Liver (tissue), 3 donors: ENCODE results near the gene ANKS3.

Source experiments
- EGR1 ChIP-seq, 2 donors: IDR thresholded peaks; 2 replicates each; pipeline ENCODE4 v1.6.1; 2016 to 2018; ENCODE audit warnings: antibody characterized with exemption in 2 of 2, low read depth in 2 of 2
- FOXA1 ChIP-seq: IDR thresholded peaks from 2 replicates; pipeline ENCODE4 v1.6.1; 2016; ENCODE audit warnings: antibody characterized with exemption
- RAD21 ChIP-seq, 2 donors: IDR thresholded peaks; 2 replicates each; pipeline ENCODE4 v1.6.1; 2016; ENCODE audit warnings: antibody characterized with exemption in 2 of 2, mild to moderate bottlenecking in 2 of 2
- RXRA ChIP-seq, 2 donors: IDR thresholded peaks; 2 replicates each; pipeline ENCODE4 v1.6.1; 2017 to 2018; ENCODE audit warnings: antibody characterized with exemption in 2 of 2, mild to moderate bottlenecking in 1 of 2
- TF ChIP-seq, protein P1 (sequence below): fragments of 150-350 bp; IDR thresholded peaks from 2 replicates; pipeline ENCODE4 v1.5.1; 2017; ENCODE audit warnings: improper control_type of control experiment, low read depth, low read length; ENCODE audit not compliant: missing input control
- TF ChIP-seq, protein P2 (sequence below): IDR thresholded peaks from 2 replicates; pipeline ENCODE4 v1.6.1; 2016; ENCODE audit warnings: antibody characterized with exemption, mild to moderate bottlenecking
- TF ChIP-seq, protein P3 (sequence below): IDR thresholded peaks from 2 replicates; pipeline ENCODE4 v1.6.1; 2016; ENCODE audit warnings: antibody characterized with exemption
- donor health status: healthy.
- donor health status: healthy.

DNA sequence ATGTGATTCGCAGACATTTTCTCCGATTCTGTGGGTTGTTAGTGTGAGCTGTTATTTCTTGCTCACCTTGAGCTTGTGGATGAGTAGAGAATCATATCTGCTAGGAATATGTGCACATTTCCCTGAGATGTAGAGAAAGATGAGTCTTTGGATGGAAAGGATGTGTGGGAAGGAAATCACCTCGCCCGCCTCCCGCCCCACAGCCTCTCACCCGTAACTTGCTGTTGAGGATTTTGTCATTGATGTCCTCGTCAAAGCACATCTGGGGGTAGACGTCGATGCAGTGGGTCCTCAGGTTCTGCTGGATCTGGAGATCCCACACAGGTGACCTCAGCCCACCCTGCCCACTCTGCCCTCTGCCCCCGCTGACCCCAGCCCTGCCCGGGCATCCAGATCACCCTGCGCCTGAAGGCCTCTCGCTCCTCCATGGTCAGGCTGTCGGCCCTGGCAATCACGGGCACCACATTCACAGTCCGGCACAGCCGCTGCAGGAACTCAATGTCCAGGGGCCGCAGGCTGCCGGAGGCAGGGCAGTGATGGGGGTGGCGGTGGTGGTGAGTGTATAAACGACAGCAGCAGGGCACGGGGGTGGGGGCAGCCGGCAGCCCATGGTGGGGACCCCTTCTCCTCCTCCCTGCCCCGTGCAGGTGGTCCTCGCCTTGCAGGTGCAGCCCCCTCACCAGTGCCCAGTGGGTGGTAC lies 49.3 kb upstream of the ANKS3 start:
- TF ChIP-seq, protein P1, sequence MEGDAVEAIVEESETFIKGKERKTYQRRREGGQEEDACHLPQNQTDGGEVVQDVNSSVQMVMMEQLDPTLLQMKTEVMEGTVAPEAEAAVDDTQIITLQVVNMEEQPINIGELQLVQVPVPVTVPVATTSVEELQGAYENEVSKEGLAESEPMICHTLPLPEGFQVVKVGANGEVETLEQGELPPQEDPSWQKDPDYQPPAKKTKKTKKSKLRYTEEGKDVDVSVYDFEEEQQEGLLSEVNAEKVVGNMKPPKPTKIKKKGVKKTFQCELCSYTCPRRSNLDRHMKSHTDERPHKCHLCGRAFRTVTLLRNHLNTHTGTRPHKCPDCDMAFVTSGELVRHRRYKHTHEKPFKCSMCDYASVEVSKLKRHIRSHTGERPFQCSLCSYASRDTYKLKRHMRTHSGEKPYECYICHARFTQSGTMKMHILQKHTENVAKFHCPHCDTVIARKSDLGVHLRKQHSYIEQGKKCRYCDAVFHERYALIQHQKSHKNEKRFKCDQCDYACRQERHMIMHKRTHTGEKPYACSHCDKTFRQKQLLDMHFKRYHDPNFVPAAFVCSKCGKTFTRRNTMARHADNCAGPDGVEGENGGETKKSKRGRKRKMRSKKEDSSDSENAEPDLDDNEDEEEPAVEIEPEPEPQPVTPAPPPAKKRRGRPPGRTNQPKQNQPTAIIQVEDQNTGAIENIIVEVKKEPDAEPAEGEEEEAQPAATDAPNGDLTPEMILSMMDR = no peak
- no peak for TF ChIP-seq FOXA1
- TF ChIP-seq, protein P2, sequence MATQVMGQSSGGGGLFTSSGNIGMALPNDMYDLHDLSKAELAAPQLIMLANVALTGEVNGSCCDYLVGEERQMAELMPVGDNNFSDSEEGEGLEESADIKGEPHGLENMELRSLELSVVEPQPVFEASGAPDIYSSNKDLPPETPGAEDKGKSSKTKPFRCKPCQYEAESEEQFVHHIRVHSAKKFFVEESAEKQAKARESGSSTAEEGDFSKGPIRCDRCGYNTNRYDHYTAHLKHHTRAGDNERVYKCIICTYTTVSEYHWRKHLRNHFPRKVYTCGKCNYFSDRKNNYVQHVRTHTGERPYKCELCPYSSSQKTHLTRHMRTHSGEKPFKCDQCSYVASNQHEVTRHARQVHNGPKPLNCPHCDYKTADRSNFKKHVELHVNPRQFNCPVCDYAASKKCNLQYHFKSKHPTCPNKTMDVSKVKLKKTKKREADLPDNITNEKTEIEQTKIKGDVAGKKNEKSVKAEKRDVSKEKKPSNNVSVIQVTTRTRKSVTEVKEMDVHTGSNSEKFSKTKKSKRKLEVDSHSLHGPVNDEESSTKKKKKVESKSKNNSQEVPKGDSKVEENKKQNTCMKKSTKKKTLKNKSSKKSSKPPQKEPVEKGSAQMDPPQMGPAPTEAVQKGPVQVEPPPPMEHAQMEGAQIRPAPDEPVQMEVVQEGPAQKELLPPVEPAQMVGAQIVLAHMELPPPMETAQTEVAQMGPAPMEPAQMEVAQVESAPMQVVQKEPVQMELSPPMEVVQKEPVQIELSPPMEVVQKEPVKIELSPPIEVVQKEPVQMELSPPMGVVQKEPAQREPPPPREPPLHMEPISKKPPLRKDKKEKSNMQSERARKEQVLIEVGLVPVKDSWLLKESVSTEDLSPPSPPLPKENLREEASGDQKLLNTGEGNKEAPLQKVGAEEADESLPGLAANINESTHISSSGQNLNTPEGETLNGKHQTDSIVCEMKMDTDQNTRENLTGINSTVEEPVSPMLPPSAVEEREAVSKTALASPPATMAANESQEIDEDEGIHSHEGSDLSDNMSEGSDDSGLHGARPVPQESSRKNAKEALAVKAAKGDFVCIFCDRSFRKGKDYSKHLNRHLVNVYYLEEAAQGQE = no peak
- no peak for TF ChIP-seq RXRA (IDR thresholded peaks at IDR 0.05)
- TF ChIP-seq RAD21 (IDR thresholded peaks at IDR 0.05) = no peak
- no peak for TF ChIP-seq EGR1 (IDR thresholded peaks at IDR 0.05; ENCODE audit: low read depth in 2 of 2)
- TF ChIP-seq, protein P3, sequence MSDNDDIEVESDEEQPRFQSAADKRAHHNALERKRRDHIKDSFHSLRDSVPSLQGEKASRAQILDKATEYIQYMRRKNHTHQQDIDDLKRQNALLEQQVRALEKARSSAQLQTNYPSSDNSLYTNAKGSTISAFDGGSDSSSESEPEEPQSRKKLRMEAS = no peak
